GM12878 (cell line): Measurements from ENCODE around the gene GNLY. TPM values are rescaled to one million over a fixed set of nuclear protein-coding genes. Genes with fewer than 3 reads are reported as not detected.

Experiments used
- ATAC-seq: fragments of 200-7000 bp; cut with Tn5 transposase; 3 replicates; pipeline ENCODE4 v1.9.1; 2020; ENCODE audit warnings: mild to moderate bottlenecking, moderate library complexity
- BruUV-seq: library from RNA; stranded (reverse); fragments of 400-500 nt; replicated peaks from 2 replicates; lab custom pipeline; 2021; lab: Mats Ljungman, UMichigan
- CTCF ChIA-PET: fragments of 300-600 bp; sonication (Branson Sonifier 250); formaldehyde crosslinking; extraction: SDS; loops from one replicate; lab custom pipeline; 2021; ENCODE audit warnings: inconsistent platforms; lab: Yijun Ruan, JAX
- POLR2A ChIA-PET: fragments of 350-600 bp; formaldehyde crosslinking; extraction: SDS; loops from one replicate; lab custom pipeline; 2021; ENCODE audit warnings: inconsistent platforms; lab: Charles Lee
- RAD21 ChIA-PET: fragments of 300-600 bp; sonication (Branson Sonifier 250); formaldehyde crosslinking; loops from one replicate; lab custom pipeline; 2023; ENCODE audit warnings: antibody characterized with exemption; ENCODE audit not compliant: unreplicated experiment; lab: Charles Lee
- SMC1A ChIA-PET: fragments of 300-600 bp; sonication (Branson Sonifier 250); formaldehyde crosslinking; loops from one replicate; lab custom pipeline; 2023; ENCODE audit not compliant: unreplicated experiment, uncharacterized antibody; lab: Charles Lee
- DNase-seq: peaks from one replicate; pipeline ENCODE4 v3.0.0-alpha.2; 2011; ENCODE audit warnings: low read depth, low spot score
- FAIRE-seq: peaks from 3 replicates; lab custom pipeline; 2011; peaks lifted over from hg19 to GRCh38; lab: Jason Lieb, UNC
- H2AFZ ChIP-seq: 2 replicates; pipeline ENCODE4 v1.6.0; 2011; ENCODE audit warnings: low read depth, low read length, control low read depth; ENCODE audit not compliant: control insufficient read depth
- H3K27ac ChIP-seq: 2 replicates; pipeline ENCODE4 v1.5.1; 2011; ENCODE audit warnings: control low read depth; ENCODE audit not compliant: control insufficient read depth, insufficient read depth
- H3K27me3 ChIP-seq, 2 experiments: replicated peaks in 1 of 2; 2 replicates each; pipeline versions ENCODE4 v1.6.0 to v1.6.1; 2011; ENCODE audit warnings: low read length in 1 of 2; ENCODE audit not compliant: control insufficient read depth in 2 of 2, insufficient read depth in 2 of 2
- H3K36me3 ChIP-seq, 2 experiments: 2 replicates each; pipeline ENCODE4 v1.5.1; 2011; ENCODE audit warnings: low read length in 1 of 2; ENCODE audit not compliant: control insufficient read depth in 2 of 2, insufficient read depth in 2 of 2
- H3K4me1 ChIP-seq: 2 replicates; pipeline ENCODE4 v1.6.1; 2011; ENCODE audit warnings: mild to moderate bottlenecking, low read length, moderate library complexity, mixed read lengths; ENCODE audit not compliant: control insufficient read depth, insufficient read depth
- H3K4me2 ChIP-seq: 2 replicates; pipeline ENCODE4 v1.6.0; 2011; ENCODE audit warnings: control low read depth; ENCODE audit not compliant: control insufficient read depth, insufficient read depth
- H3K4me3 ChIP-seq: fragments of 200-600 bp; sonication (generic); 2 replicates; pipeline ENCODE4 v1.5.1; 2016
- H3K79me2 ChIP-seq: 2 replicates; pipeline ENCODE4 v1.6.0; 2011; ENCODE audit warnings: low read length; ENCODE audit not compliant: control insufficient read depth, insufficient read depth
- H3K9ac ChIP-seq: 2 replicates; pipeline ENCODE4 v1.8.0; 2011; ENCODE audit warnings: low read length, control low read depth, mixed read lengths; ENCODE audit not compliant: control insufficient read depth, insufficient read depth
- H3K9me3 ChIP-seq: replicated peaks from 3 replicates; pipeline ENCODE4 v1.5.1; 2011; ENCODE audit warnings: mild to moderate bottlenecking, low read length; ENCODE audit not compliant: control insufficient read depth, insufficient read depth
- H4K20me1 ChIP-seq: 2 replicates; pipeline ENCODE4 v1.6.0; 2011; ENCODE audit not compliant: control insufficient read depth, insufficient read depth
- CREM ChIP-seq: IDR thresholded peaks from 2 replicates; pipeline ENCODE4 v1.6.1; 2014; ENCODE audit warnings: antibody characterized with exemption, low read depth
- HDAC6 ChIP-seq: fragments of 200-600 bp; sonication (generic); IDR thresholded peaks from one replicate; pipeline ENCODE4 v1.8.0; 2017; ENCODE audit warnings: antibody characterized with exemption; ENCODE audit not compliant: unreplicated experiment
- JUNB ChIP-seq: IDR thresholded peaks from 2 replicates; pipeline ENCODE4 v1.6.1; 2016; ENCODE audit warnings: antibody characterized with exemption, mild to moderate bottlenecking
- MYC ChIP-seq: IDR thresholded peaks from 2 replicates; pipeline ENCODE4 v1.6.1; 2011; ENCODE audit warnings: mild to moderate bottlenecking, low read length, moderate library complexity, inconsistent platforms; ENCODE audit not compliant: insufficient read depth, insufficient replicate concordance, insufficient read length, severe bottlenecking
- NFIC ChIP-seq: IDR thresholded peaks from 2 replicates; pipeline ENCODE4 v1.6.1; 2012; ENCODE audit warnings: low read depth, mild to moderate bottlenecking, inconsistent platforms, low read length, moderate library complexity
- RUNX3 ChIP-seq: IDR thresholded peaks from 2 replicates; pipeline ENCODE4 v1.6.1; 2012; ENCODE audit warnings: low read length, inconsistent platforms
- SP1 ChIP-seq: IDR thresholded peaks from one replicate; pipeline ENCODE4 v1.6.1; 2011; ENCODE audit warnings: low read depth, low read length
- ZNF24 ChIP-seq: fragments of 450-650 bp; IDR thresholded peaks from 2 replicates; pipeline ENCODE4 v1.6.1; 2017; ENCODE audit warnings: antibody characterized with exemption, mild to moderate bottlenecking
- ZSCAN29 ChIP-seq: fragments of 450-650 bp; IDR thresholded peaks from 2 replicates; pipeline ENCODE4 v1.6.1; 2017; ENCODE audit warnings: mild to moderate bottlenecking, moderate library complexity
- WGBS: methylation state at CpG from one replicate; pipeline ENCODE4 v1.1.6; 2016; ENCODE audit warnings: low lambda C conversion rate; ENCODE audit not compliant: insufficient replicate concordance, insufficient coverage; ENCODE audit errors: missing lambda C conversion rate; 5-methylcytosine and 5-hydroxymethylcytosine counted together
- in situ Hi-C: fragments of 300-500 bp; cut with MboI; formaldehyde crosslinking; loops from 9 replicates; pipeline ENCODE4 v1.14.3; 2018; ENCODE audit warnings: mixed read lengths
- intact Hi-C: fragments of 100-400 bp; cut with micrococcal nuclease; formaldehyde crosslinking; loops from one replicate; pipeline ENCODE4 v1.14.2; 2022; ENCODE audit not compliant: unreplicated experiment
- polyA plus RNA-seq, 11 experiments: library from polyadenylated mRNA; depleted of rRNA in 4 of 11; unstranded in 6 of 11; stranded (reverse) in 5 of 11; fragments of >200 nt; fragmentation: Nextera tagmentation in 4 of 11; fragmentation: Illumina TruSeq in 1 of 11; extraction: Ambion mirVana in 4 of 11; extraction: Trizol in 1 of 11; gene quantifications; 1 replicate in 1 of 11; 2 replicates in 10 of 11; pipeline versions ENCODE4 v1.2.1 to v1.2.3, GENCODE V29; 2011 to 2016; ENCODE audit warnings: inconsistent platforms in 2 of 11, missing spikeins in 2 of 11, low read depth in 1 of 11
- total RNA-seq, 4 experiments: library from RNA; depleted of rRNA in 3 of 4; stranded (reverse); fragments of >200 nt in 3 of 4; fragmentation: Illumina TruSeq in 1 of 4; extraction: Trizol in 1 of 4; gene quantifications; 2 replicates each; pipeline versions ENCODE4 v1.2.1 to v1.2.3, GENCODE V29; 2013 to 2021

The GNLY gene
- total and polyA plus RNA-seq, 10 of the 15 experiments (the other 5 are each of a cell fraction or from before 2014, with no cell fraction given) = 0.18 to 0.42 TPM; not detected in 8

DNA sequence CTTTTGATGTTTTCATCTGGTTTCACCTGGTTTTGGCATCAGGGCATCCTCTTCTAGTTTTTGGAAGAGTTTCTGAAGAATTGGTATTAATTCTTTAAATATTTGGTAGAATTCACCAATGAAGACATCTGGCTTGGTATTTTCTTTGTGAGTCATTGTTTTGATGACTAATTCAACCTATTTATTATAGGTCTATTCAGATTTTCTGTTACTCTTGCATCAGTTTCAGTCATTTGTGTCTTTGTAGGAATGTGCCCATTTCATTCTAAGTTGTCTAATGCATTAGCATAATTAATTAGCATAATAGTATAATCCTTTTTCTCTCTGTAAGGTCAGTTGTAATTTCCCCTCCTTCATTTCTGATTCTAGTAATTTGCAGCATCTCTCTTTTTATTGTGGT, 8.0 kb downstream of the GNLY start:
- Histone ChIP-seq H3K4me2 (no peak overlapping the region), H3K27ac (no peak overlapping the region), H3K79me2 (no peaks in the 10 kb centered on the region)
- TF ChIP-seq RUNX3 = no peak
- TF ChIP-seq HDAC6 = no peak
- TF ChIP-seq JUNB = peak; percentile 54
- TF ChIP-seq NFIC = peak; percentile 23; the same call in 1 of the 2 replicates
- no peak for TF ChIP-seq ZNF24
- TF ChIP-seq, all 136 proteins: peak for 2
- Histone ChIP-seq H3K9ac (no peak overlapping the region), H2AFZ (no peak overlapping the region), H3K36me3 (no peaks in the 10 kb centered on the region), H3K9me3 (no peaks in the 10 kb centered on the region), H4K20me1 (no peaks in the 10 kb centered on the region), H3K4me1 (peaks cover 21% of the 10 kb centered on the region), H3K4me3 (no peak overlapping the region), H3K27me3 (no peaks in the 10 kb centered on the region)
- DNase-seq (no peak), FAIRE-seq (no peak), ATAC-seq (peak; percentile 3; the same call in 1 of the 3 replicates)
- ChIA-PET RAD21 (no interaction called here), SMC1A (interaction anchor here (1.2 to 9.8 kb wide), 3 partner anchors 22 to 66 kb away, joined by 3 to 75 read pairs (median 11); no protein-coding TSS in a partner anchor), CTCF (interaction anchor here (1.2 to 10.2 kb wide), 4 partner anchors 10 to 65 kb away, joined by 3 to 194 read pairs (median 83); no protein-coding TSS in a partner anchor), POLR2A (interaction anchor here (0.6 kb wide), 1 partner anchor 71 kb away, joined by 5 read pairs; no protein-coding TSS in a partner anchor)
- intact Hi-C loops = no loop called here
- BruUV-seq = no TSS peak
- in situ Hi-C loops = no loop called here

DNA sequence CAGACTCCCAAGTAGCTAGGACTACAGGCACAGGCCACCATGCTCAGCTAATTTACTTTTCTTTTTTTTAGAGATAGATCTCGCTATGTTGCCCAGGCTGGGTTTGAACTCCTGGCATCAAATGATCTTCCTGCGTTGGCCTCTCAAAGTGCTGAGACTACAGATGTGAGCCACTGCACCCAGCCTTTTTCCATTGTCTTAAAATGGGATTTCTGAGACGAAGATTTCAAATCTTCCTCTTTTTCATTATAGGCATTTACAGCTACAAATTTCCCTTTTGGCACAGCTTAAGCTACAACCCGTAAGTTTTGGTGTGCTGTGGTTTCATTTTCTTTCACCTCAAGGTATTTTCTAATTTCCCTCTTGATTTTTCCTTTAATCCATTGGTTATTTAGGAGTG, 8.6 kb downstream of the GNLY start:
- Histone ChIP-seq H3K4me2 (no peak overlapping the region), H3K4me1 (peaks cover 21% of the 10 kb centered on the region), H3K27ac (no peak overlapping the region), H4K20me1 (no peaks in the 10 kb centered on the region), H3K9ac (no peak overlapping the region), H3K36me3 (no peaks in the 10 kb centered on the region), H3K4me3 (no peak overlapping the region), H2AFZ (no peak overlapping the region), H3K9me3 (no peaks in the 10 kb centered on the region)
- intact Hi-C loops = no loop called here
- BruUV-seq = no TSS peak
- no peak for FAIRE-seq
- ChIA-PET CTCF (interaction anchor here (1.2 to 10.2 kb wide), 4 partner anchors 10 to 65 kb away, joined by 3 to 194 read pairs (median 83); no protein-coding TSS in a partner anchor), POLR2A (interaction anchor here (0.6 to 1.2 kb wide), 3 partner anchors 9 to 170 kb away, joined by 3 to 5 read pairs (median 3); no protein-coding TSS in a partner anchor)
- WGBS = 48% methylated on average over 4 of the region's 4 CpGs
- ATAC-seq = no peak
- no peak for TF ChIP-seq ZSCAN29
- TF ChIP-seq MYC = no peak
- TF ChIP-seq SP1 = no peak
- no peak for TF ChIP-seq CREM
- TF ChIP-seq, all 136 proteins: peak for 0
- Histone ChIP-seq H3K79me2 (no peaks in the 10 kb centered on the region), H3K27me3 (no peaks in the 10 kb centered on the region)
- no peak for DNase-seq
- SMC1A ChIA-PET = interaction anchor here (0.6 to 9.8 kb wide), 10 partner anchors 16 to 403 kb away, joined by 3 to 75 read pairs (median 3); partner anchors contain the start of genes POLR1A and PTCD3
- RAD21 ChIA-PET = interaction anchor here (1.0 kb wide), 1 partner anchor 26 kb away, joined by 4 read pairs; no protein-coding TSS in a partner anchor
- in situ Hi-C loops = no loop called here
